K562 (cell line): Measurements from ENCODE around the gene ESRRG.

ENCODE experiments used
- CTCF ChIP-seq, 3 experiments: IDR thresholded peaks in 2 of 3; conservative IDR thresholded peaks in 1 of 3; 2 replicates each; pipeline ENCODE4 v1.5.1; 2011 to 2012; ENCODE audit warnings: low read length in 3 of 3, mild to moderate bottlenecking in 3 of 3, control low read depth in 2 of 3, improper control_type of control experiment in 1 of 3, inconsistent platforms in 1 of 3, low read depth in 1 of 3, mixed read lengths in 1 of 3, moderate library complexity in 1 of 3; ENCODE audit not compliant: insufficient read depth in 2 of 3
- JUNB ChIP-seq: fragments of 450-650 bp; formaldehyde crosslinking; conservative IDR thresholded peaks from 2 replicates; pipeline ENCODE4 v1.4.0; 2020; ENCODE audit warnings: mild to moderate bottlenecking

DNA sequence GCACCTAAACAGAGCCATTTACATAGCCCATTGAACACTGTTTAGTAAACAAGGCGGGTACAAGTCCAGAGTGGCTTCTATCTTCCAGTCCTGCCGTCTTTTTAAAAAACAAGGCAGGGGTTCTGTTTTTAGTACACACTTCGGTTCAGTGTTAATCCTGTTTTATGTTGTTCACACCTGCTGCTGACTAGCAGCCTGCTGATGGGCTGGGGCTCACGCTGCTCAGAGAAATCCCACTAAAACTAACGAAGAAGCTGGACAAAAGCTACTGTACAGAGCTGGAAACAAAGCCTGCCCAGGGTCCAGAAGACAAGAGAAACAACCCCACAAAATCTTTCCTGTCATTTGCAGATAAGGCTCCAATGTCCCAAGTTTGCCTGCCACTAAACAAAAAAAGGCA is 13.2 kb downstream of the ESRRG start:
- no peak for TF ChIP-seq CTCF (IDR thresholded peaks at IDR 0.05 in 2 of 3, conservative IDR thresholded peaks at IDR 0.05 in 1 of 3; ENCODE audit: insufficient read depth in 2 of 3, low read depth in 1 of 3, low read length in 3 of 3)
- no peak for TF ChIP-seq JUNB (CRISPR knock-in tag)
